Measurements from ENCODE around the gene CMTM3. TPM values are rescaled to one million over a fixed set of nuclear protein-coding genes. Genes with fewer than 3 reads are reported as not detected.
A peak's percentile ranks its signal among the peaks of the same experiment; 100 is the strongest.
"Not testable (repeated sequence)": the region's sequence is repeated elsewhere in the genome, so short reads cannot be mapped to it uniquely, and the experiment has no call there.

CMTM3 gene
- total and polyA plus RNA-seq, 9 of the 15 experiments (the other 6 are each of a cell fraction or from before 2014, with no cell fraction given), result 4.6 to 33.4 (median 17.5) TPM

- H3K4me1 ChIP-seq (replicated peaks in 1 of 2; ENCODE audit: control insufficient read depth in 2 of 2, insufficient read depth in 2 of 2, low read length in 2 of 2), result peaks cover 14 to 20% of the 10 kb centered on the region in 2 experiments
- H2AFZ ChIP-seq (ENCODE audit: low read depth, low read length); ATAC-seq; H3K27ac ChIP-seq (ENCODE audit: extremely low read depth, low read depth, low read length); H3K27me3 ChIP-seq (ENCODE audit: control insufficient read depth in 2 of 2, insufficient read depth in 2 of 2, low read length in 2 of 2); H3K4me3 ChIP-seq; POLR2A ChIA-PET; BruUV-seq (replicated peaks); DNase-seq (ENCODE audit: extremely low read depth in 1 of 4, low spot score in 3 of 4); H3K9me1 ChIP-seq (ENCODE audit: control insufficient read depth, insufficient read depth, low read length); H3K4me2 ChIP-seq (ENCODE audit: insufficient read depth, low read length); FAIRE-seq; H3K9ac ChIP-seq (ENCODE audit: insufficient read depth in 1 of 2, low read depth in 2 of 2, low read length in 2 of 2); intact Hi-C loops (cut with micrococcal nuclease); CTCF ChIA-PET (ENCODE audit: low intra/inter-chr PET ratio); in situ Hi-C loops (cut with MboI); H3K36me3 ChIP-seq (ENCODE audit: control insufficient read depth, insufficient read depth, low read length); H3K9me3 ChIP-seq (replicated peaks; ENCODE audit: control insufficient read depth, insufficient read depth, low read depth, low read length); H3K79me2 ChIP-seq (ENCODE audit: control insufficient read depth, insufficient read depth, low read length); H4K20me1 ChIP-seq (replicated peaks; ENCODE audit: control insufficient read depth, insufficient read depth, low read length): not testable (repeated sequence)
- 100% methylated on average over 1 of the region's 49 CpGs for WGBS (ENCODE audit: insufficient coverage, low coverage, missing lambda C conversion rate)
- TF ChIP-seq KDM1A (IDR thresholded peaks at IDR 0.05), result 0 out of 4 replicates have a peak, but pooled peaks of 1 of the 2 experiments have one; percentile 6
Measured at GRCh38 chr16:66630561-66631260, 26.2 kb downstream of the CMTM3 start.

- H2AFZ ChIP-seq (ENCODE audit: low read depth, low read length); H3K4me3 ChIP-seq; H3K9ac ChIP-seq (ENCODE audit: insufficient read depth in 1 of 2, low read depth in 2 of 2, low read length in 2 of 2); FAIRE-seq; in situ Hi-C loops (cut with MboI); intact Hi-C loops (cut with micrococcal nuclease); H3K27me3 ChIP-seq (ENCODE audit: control insufficient read depth in 2 of 2, insufficient read depth in 2 of 2, low read length in 2 of 2); H3K9me3 ChIP-seq (replicated peaks; ENCODE audit: control insufficient read depth, insufficient read depth, low read depth, low read length); H3K79me2 ChIP-seq (ENCODE audit: control insufficient read depth, insufficient read depth, low read length); H3K4me2 ChIP-seq (ENCODE audit: insufficient read depth, low read length); BruUV-seq (replicated peaks); H3K36me3 ChIP-seq (ENCODE audit: control insufficient read depth, insufficient read depth, low read length); H3K9me1 ChIP-seq (ENCODE audit: control insufficient read depth, insufficient read depth, low read length); DNase-seq (ENCODE audit: extremely low read depth in 1 of 4, low spot score in 3 of 4); H4K20me1 ChIP-seq (replicated peaks; ENCODE audit: control insufficient read depth, insufficient read depth, low read length); CTCF ChIA-PET (ENCODE audit: low intra/inter-chr PET ratio): not testable (repeated sequence)
- POLR2A ChIA-PET, result interaction anchor here (1.0 kb wide), 2 partner anchors 13 to 43 kb away, joined by 3 to 4 read pairs; no protein-coding TSS in a partner anchor
- 12% methylated on average over 3 of the region's 4 CpGs for WGBS (ENCODE audit: insufficient coverage, low coverage, missing lambda C conversion rate)
- Histone ChIP-seq H3K27ac (ENCODE audit: extremely low read depth, low read depth, low read length) (peak overlapping the region; percentile 75; the same call in 2 of the 3 replicates), H3K4me1 (replicated peaks in 1 of 2; ENCODE audit: control insufficient read depth in 2 of 2, insufficient read depth in 2 of 2, low read length in 2 of 2) (peaks cover 14 to 20% of the 10 kb centered on the region in 2 experiments)
- TF ChIP-seq MNT (conservative IDR thresholded peaks at IDR 0.05) (0 out of 4 replicates have a peak, but pooled peaks of 1 of the 2 experiments have one; percentile 27), TAL1 (IDR thresholded peaks at IDR 0.05) (peak; percentile 34; the same call in 1 of the 2 replicates), NCOR1 (IDR thresholded peaks at IDR 0.05) (peak; percentile 19; the same call in 1 of the 2 replicates), CBFA2T2 (conservative IDR thresholded peaks at IDR 0.05) (peak; percentile 63), KDM1A (IDR thresholded peaks at IDR 0.05) (peak in 1 of 2 experiments; percentile 52; a peak in 1 of 4 replicates), CBFA2T3 (IDR thresholded peaks at IDR 0.05) (peak; percentile 75), ARID1B (IDR thresholded peaks at IDR 0.05) (peak; percentile 32; the same call in 1 of the 2 replicates)
- ATAC-seq, result peak; percentile 34
Measured at GRCh38 chr16:66631558-66631957, 27.1 kb downstream of the CMTM3 start.
